SK-N-SH (cell line): ENCODE measurements around the gene DLG2. TPM values are rescaled to one million over a fixed set of nuclear protein-coding genes. Genes with fewer than 3 reads are reported as not detected.

Experiments used
- CTCF ChIA-PET: fragments of 300-600, 350-600 bp; formaldehyde crosslinking; extraction: SDS; loops from one replicate; lab custom pipeline; 2021; lab: Yijun Ruan, JAX
- POLR2A ChIA-PET: fragments of 350-600 bp; sonication (Branson Sonifier 250); formaldehyde crosslinking; extraction: SDS; loops from one replicate; lab custom pipeline; 2020; ENCODE audit warnings: antibody characterized with exemption, inconsistent platforms; lab: Yijun Ruan, JAX
- DNase-seq: peaks from one replicate; pipeline ENCODE4 v3.0.0; 2012
- H2AFZ ChIP-seq: fragments of 200-600 bp; sonication (generic); 2 replicates; pipeline ENCODE4 v1.8.1; 2016; ENCODE audit warnings: antibody characterized with exemption, mild to moderate bottlenecking, low read depth
- H3F3A ChIP-seq: fragments of 200-600 bp; sonication (generic); replicated peaks from 2 replicates; pipeline ENCODE3; 2016; ENCODE audit warnings: antibody characterized with exemption, mild to moderate bottlenecking; ENCODE audit not compliant: insufficient read depth
- H3K27ac ChIP-seq, 2 experiments: fragments of 200-500 bp in 1 of 2; fragments of 200-600 bp in 1 of 2; sonication (Bioruptor generic) in 1 of 2; sonication (generic), shearing (Covaris generic) in 1 of 2; 2 replicates each; pipeline versions ENCODE4 v1.5.1 to v1.6.1; 2014 to 2016; ENCODE audit warnings: low read depth in 2 of 2, inconsistent platforms in 1 of 2, low read length in 1 of 2, mild to moderate bottlenecking in 1 of 2, mixed read lengths in 1 of 2
- H3K27me3 ChIP-seq: fragments of 200-600 bp; sonication (generic), shearing (Covaris generic); 2 replicates; pipeline ENCODE4 v1.6.1; 2016; ENCODE audit warnings: mixed run types; ENCODE audit not compliant: insufficient read depth
- H3K36me3 ChIP-seq, 2 experiments: fragments of 200-500 bp in 1 of 2; fragments of 200-600 bp in 1 of 2; sonication (Bioruptor generic) in 1 of 2; sonication (generic) in 1 of 2; replicated peaks in 1 of 2; 2 replicates each; pipeline versions ENCODE3 to v1.5.1; 2014 to 2016; ENCODE audit warnings: low read length in 1 of 2, mild to moderate bottlenecking in 1 of 2; ENCODE audit not compliant: insufficient read depth in 2 of 2, control insufficient read depth in 1 of 2
- H3K4me1 ChIP-seq, 2 experiments: fragments of 200-500 bp in 1 of 2; fragments of 200-600 bp in 1 of 2; sonication (Bioruptor generic) in 1 of 2; sonication (generic), shearing (Covaris generic) in 1 of 2; 2 replicates each; pipeline versions ENCODE4 v1.5.1 to v1.6.1; 2014 to 2016; ENCODE audit warnings: low read depth in 1 of 2, low read length in 1 of 2, mixed run types in 1 of 2; ENCODE audit not compliant: insufficient read depth in 2 of 2, control insufficient read depth in 1 of 2
- H3K4me2 ChIP-seq: fragments of 200-600 bp; sonication (generic), shearing (Covaris generic); 2 replicates; pipeline ENCODE4 v1.6.1; 2017; ENCODE audit warnings: mixed run types
- H3K4me3 ChIP-seq, 2 experiments: fragments of 200-500 bp in 1 of 2; fragments of 200-600 bp in 1 of 2; sonication (Bioruptor generic) in 1 of 2; sonication (generic), shearing (Covaris generic) in 1 of 2; 2 replicates each; pipeline versions ENCODE4 v1.5.1 to v1.8.1; 2014 to 2016; ENCODE audit warnings: low read depth in 2 of 2, inconsistent platforms in 1 of 2, low read length in 1 of 2, mild to moderate bottlenecking in 1 of 2, mixed read lengths in 1 of 2, moderate library complexity in 1 of 2
- H3K79me2 ChIP-seq: fragments of 200-600 bp; sonication (generic); 2 replicates; pipeline ENCODE4 v1.8.1; 2017; ENCODE audit warnings: mild to moderate bottlenecking; ENCODE audit not compliant: insufficient read depth
- H3K9ac ChIP-seq: fragments of 200-600 bp; sonication (generic); 2 replicates; pipeline ENCODE4 v1.6.1; 2017; ENCODE audit warnings: mixed run types
- H3K9me2 ChIP-seq: fragments of 200-600 bp; sonication (generic); 2 replicates; pipeline ENCODE4 v1.6.1; 2017; ENCODE audit warnings: mixed run types
- H3K9me3 ChIP-seq: fragments of 200-600 bp; sonication (generic); 2 replicates; pipeline ENCODE4 v1.6.1; 2017; ENCODE audit warnings: mixed run types, mild to moderate bottlenecking, moderate library complexity
- H4K20me1 ChIP-seq: fragments of 200-600 bp; sonication (generic); 2 replicates; pipeline ENCODE4 v1.6.1; 2017; ENCODE audit warnings: mild to moderate bottlenecking, mixed run types; ENCODE audit not compliant: insufficient read depth
- FOSL2 ChIP-seq: IDR thresholded peaks from 2 replicates; pipeline ENCODE4 v1.4.0; 2012; ENCODE audit warnings: low read depth, mild to moderate bottlenecking, moderate library complexity, borderline replicate concordance
- FOXJ3 ChIP-seq: sonication (generic); formaldehyde crosslinking; IDR thresholded peaks from 2 replicates; pipeline ENCODE4 v1.5.1; 2020; ENCODE audit warnings: mild to moderate bottlenecking, missing genetic modification reagents
- GABPA ChIP-seq: IDR thresholded peaks from 2 replicates; pipeline ENCODE4 v1.4.0; 2012; ENCODE audit warnings: low read depth, mild to moderate bottlenecking
- MEF2A ChIP-seq: IDR thresholded peaks from 2 replicates; pipeline ENCODE4 v1.4.0; 2012; ENCODE audit warnings: low read depth, borderline replicate concordance
- NFIC ChIP-seq: IDR thresholded peaks from 2 replicates; pipeline ENCODE4 v1.4.0; 2012; ENCODE audit warnings: borderline replicate concordance
- NRF1 ChIP-seq: IDR thresholded peaks from 2 replicates; pipeline ENCODE4 v1.6.1; 2012; ENCODE audit warnings: low read depth, mild to moderate bottlenecking, low read length
- PBX3 ChIP-seq: IDR thresholded peaks from 2 replicates; pipeline ENCODE4; 2012
- RCOR1 ChIP-seq: fragments of 150-350 bp; IDR thresholded peaks from 2 replicates; pipeline ENCODE4 v1.6.1; 2017; ENCODE audit warnings: antibody characterized with exemption, low read length
- RXRA ChIP-seq: IDR thresholded peaks from 2 replicates; pipeline ENCODE4 v1.4.0; 2012; ENCODE audit warnings: low read depth, mild to moderate bottlenecking, borderline replicate concordance
- SMC3 ChIP-seq: IDR thresholded peaks from 2 replicates; pipeline ENCODE4 v1.6.1; 2012; ENCODE audit warnings: low read depth, low read length, improper control_type of control experiment
- TAF1 ChIP-seq: IDR thresholded peaks from 2 replicates; pipeline ENCODE4 v1.6.1; 2012; ENCODE audit warnings: low read depth, mild to moderate bottlenecking, low read length, moderate library complexity, borderline replicate concordance
- WGBS: methylation state at CpG from one replicate; pipeline ENCODE4 v1.1.6; 2017; ENCODE audit warnings: low lambda C conversion rate; 5-methylcytosine and 5-hydroxymethylcytosine counted together
- polyA plus RNA-seq, 3 experiments: library from polyadenylated mRNA; depleted of rRNA; stranded (reverse); fragments of >200 nt; gene quantifications; 2 replicates each; pipeline ENCODE4 v1.2.3, GENCODE V29; 2012
- TF ChIP-seq, protein P1 (sequence below): fragments of 150-350 bp; IDR thresholded peaks from 2 replicates; pipeline ENCODE4 v1.6.1; 2016; ENCODE audit warnings: mild to moderate bottlenecking, low read depth, low read length
- TF ChIP-seq, protein P2 (sequence below): IDR thresholded peaks from 2 replicates; pipeline ENCODE4 v1.4.0; 2012; ENCODE audit warnings: low read depth, borderline replicate concordance
- TF ChIP-seq, protein P3 (sequence below): IDR thresholded peaks from 2 replicates; pipeline ENCODE4 v1.6.1; 2012; ENCODE audit warnings: mild to moderate bottlenecking, low read depth, low read length, moderate library complexity

Gene DLG2
- polyA plus RNA-seq, 1 of the 3 experiments (the other 2 are of a cell fraction) = 0.21 TPM

- TF ChIP-seq MEF2A (no peak), SMC3 (no peak)
- TF ChIP-seq, protein P1, sequence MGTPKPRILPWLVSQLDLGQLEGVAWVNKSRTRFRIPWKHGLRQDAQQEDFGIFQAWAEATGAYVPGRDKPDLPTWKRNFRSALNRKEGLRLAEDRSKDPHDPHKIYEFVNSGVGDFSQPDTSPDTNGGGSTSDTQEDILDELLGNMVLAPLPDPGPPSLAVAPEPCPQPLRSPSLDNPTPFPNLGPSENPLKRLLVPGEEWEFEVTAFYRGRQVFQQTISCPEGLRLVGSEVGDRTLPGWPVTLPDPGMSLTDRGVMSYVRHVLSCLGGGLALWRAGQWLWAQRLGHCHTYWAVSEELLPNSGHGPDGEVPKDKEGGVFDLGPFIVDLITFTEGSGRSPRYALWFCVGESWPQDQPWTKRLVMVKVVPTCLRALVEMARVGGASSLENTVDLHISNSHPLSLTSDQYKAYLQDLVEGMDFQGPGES = no peak
Measured at GRCh38 chr11:83475760-83476159, 2151.4 kb downstream of the DLG2 start (continued).

GRCh38 chr11:83473743-83474142 is 2153.4 kb downstream of the DLG2 start:
- DNase-seq = no peak
- Histone ChIP-seq H3K4me3 (no peak overlapping the region), H3K9me2 (no peaks in the 10 kb centered on the region), H2AFZ (no peak overlapping the region), H3K36me3 (no peaks in the 10 kb centered on the region), H3K9ac (no peak overlapping the region), H3K4me2 (no peak overlapping the region), H4K20me1 (no peaks in the 10 kb centered on the region), H3K27me3 (no peaks in the 10 kb centered on the region)
- WGBS = 19% methylated on average over 3 of the region's 3 CpGs
- CTCF ChIA-PET = no interaction called here
- TF ChIP-seq FOSL2 = no peak
- TF ChIP-seq GABPA = no peak
- TF ChIP-seq TAF1 = no peak
- TF ChIP-seq NRF1 = no peak
- TF ChIP-seq, protein P2, sequence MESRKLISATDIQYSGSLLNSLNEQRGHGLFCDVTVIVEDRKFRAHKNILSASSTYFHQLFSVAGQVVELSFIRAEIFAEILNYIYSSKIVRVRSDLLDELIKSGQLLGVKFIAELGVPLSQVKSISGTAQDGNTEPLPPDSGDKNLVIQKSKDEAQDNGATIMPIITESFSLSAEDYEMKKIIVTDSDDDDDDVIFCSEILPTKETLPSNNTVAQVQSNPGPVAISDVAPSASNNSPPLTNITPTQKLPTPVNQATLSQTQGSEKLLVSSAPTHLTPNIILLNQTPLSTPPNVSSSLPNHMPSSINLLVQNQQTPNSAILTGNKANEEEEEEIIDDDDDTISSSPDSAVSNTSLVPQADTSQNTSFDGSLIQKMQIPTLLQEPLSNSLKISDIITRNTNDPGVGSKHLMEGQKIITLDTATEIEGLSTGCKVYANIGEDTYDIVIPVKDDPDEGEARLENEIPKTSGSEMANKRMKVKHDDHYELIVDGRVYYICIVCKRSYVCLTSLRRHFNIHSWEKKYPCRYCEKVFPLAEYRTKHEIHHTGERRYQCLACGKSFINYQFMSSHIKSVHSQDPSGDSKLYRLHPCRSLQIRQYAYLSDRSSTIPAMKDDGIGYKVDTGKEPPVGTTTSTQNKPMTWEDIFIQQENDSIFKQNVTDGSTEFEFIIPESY = no peak
- TF ChIP-seq RCOR1 = no peak
- no peak for TF ChIP-seq RXRA
- no peak for TF ChIP-seq PBX3
- no peak for TF ChIP-seq NFIC
- TF ChIP-seq, protein P3, sequence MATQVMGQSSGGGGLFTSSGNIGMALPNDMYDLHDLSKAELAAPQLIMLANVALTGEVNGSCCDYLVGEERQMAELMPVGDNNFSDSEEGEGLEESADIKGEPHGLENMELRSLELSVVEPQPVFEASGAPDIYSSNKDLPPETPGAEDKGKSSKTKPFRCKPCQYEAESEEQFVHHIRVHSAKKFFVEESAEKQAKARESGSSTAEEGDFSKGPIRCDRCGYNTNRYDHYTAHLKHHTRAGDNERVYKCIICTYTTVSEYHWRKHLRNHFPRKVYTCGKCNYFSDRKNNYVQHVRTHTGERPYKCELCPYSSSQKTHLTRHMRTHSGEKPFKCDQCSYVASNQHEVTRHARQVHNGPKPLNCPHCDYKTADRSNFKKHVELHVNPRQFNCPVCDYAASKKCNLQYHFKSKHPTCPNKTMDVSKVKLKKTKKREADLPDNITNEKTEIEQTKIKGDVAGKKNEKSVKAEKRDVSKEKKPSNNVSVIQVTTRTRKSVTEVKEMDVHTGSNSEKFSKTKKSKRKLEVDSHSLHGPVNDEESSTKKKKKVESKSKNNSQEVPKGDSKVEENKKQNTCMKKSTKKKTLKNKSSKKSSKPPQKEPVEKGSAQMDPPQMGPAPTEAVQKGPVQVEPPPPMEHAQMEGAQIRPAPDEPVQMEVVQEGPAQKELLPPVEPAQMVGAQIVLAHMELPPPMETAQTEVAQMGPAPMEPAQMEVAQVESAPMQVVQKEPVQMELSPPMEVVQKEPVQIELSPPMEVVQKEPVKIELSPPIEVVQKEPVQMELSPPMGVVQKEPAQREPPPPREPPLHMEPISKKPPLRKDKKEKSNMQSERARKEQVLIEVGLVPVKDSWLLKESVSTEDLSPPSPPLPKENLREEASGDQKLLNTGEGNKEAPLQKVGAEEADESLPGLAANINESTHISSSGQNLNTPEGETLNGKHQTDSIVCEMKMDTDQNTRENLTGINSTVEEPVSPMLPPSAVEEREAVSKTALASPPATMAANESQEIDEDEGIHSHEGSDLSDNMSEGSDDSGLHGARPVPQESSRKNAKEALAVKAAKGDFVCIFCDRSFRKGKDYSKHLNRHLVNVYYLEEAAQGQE = no peak
- no peak for TF ChIP-seq FOXJ3 (CRISPR knock-in tag)
- TF ChIP-seq, all 33 proteins: peak for 0
- POLR2A ChIA-PET = no interaction called here
- Histone ChIP-seq H3K9me3 (no peaks in the 10 kb centered on the region), H3K4me1 (no peaks in the 10 kb centered on the region; a peak in 1 of 4 replicates), H3K27ac (no peak overlapping the region), H3F3A (no peaks in the 10 kb centered on the region), H3K79me2 (no peaks in the 10 kb centered on the region)
